HepG2 (cell line): ENCODE measurements around the gene TBC1D30. TPM values are rescaled to one million over a fixed set of nuclear protein-coding genes. Genes with fewer than 3 reads are reported as not detected.

Source experiments
- ATAC-seq: fragments of 200-7000 bp; cut with Tn5 transposase; 3 replicates; pipeline ENCODE4 v1.9.1; 2020; ENCODE audit warnings: mild to moderate bottlenecking, moderate library complexity
- BruUV-seq: library from RNA; stranded (reverse); fragments of 400-500 nt; replicated peaks from 2 replicates; lab custom pipeline; 2021; lab: Mats Ljungman, UMichigan
- CTCF ChIA-PET: fragments of 300-600 bp; formaldehyde crosslinking; extraction: SDS; loops from one replicate; lab custom pipeline; 2021; ENCODE audit warnings: low total read pairs, inconsistent platforms, low intra/inter-chr PET ratio; lab: Yijun Ruan, JAX
- POLR2A ChIA-PET: fragments of 350-600 bp; sonication (Branson Sonifier 250); formaldehyde crosslinking; loops from one replicate; lab custom pipeline; 2020; ENCODE audit warnings: antibody characterized with exemption, inconsistent platforms; lab: Yijun Ruan, JAX
- DNase-seq: peaks from one replicate; pipeline ENCODE4 v3.0.0-alpha.2; 2015; ENCODE audit warnings: low spot score
- FAIRE-seq: peaks from 3 replicates; lab custom pipeline; 2011; peaks lifted over from hg19 to GRCh38; lab: Jason Lieb, UNC
- H2AFZ ChIP-seq: one replicate; pipeline ENCODE4 v1.6.1; 2011; ENCODE audit warnings: low read length, inconsistent platforms
- H3K27ac ChIP-seq: fragments of 300-600 bp; 3 replicates; pipeline ENCODE4 v1.8.0; 2011; ENCODE audit warnings: mixed run types, mild to moderate bottlenecking, mixed read lengths, low read length, inconsistent platforms; ENCODE audit not compliant: insufficient read depth; ENCODE audit errors: extremely low read length
- H3K27me3 ChIP-seq, 2 experiments: fragments of 200-600 bp in 1 of 2; 2 replicates in 1 of 2; 3 replicates in 1 of 2; pipeline versions ENCODE4 v1.6.0 to v1.8.0; 2011; ENCODE audit warnings: low read length in 2 of 2, mild to moderate bottlenecking in 2 of 2, moderate library complexity in 2 of 2, inconsistent platforms in 1 of 2; ENCODE audit not compliant: insufficient read depth in 2 of 2, control insufficient read depth in 1 of 2
- H3K36me3 ChIP-seq, 2 experiments: fragments of 200-600 bp in 1 of 2; replicated peaks in 1 of 2; 2 replicates in 1 of 2; 3 replicates in 1 of 2; pipeline versions ENCODE4 v1.5.1 to v1.8.0; 2011; ENCODE audit warnings: low read length in 2 of 2, inconsistent platforms in 1 of 2; ENCODE audit not compliant: insufficient read depth in 2 of 2, control insufficient read depth in 1 of 2
- H3K4me1 ChIP-seq: 2 replicates; pipeline ENCODE4 v1.5.1; 2012; ENCODE audit warnings: low read length, inconsistent platforms; ENCODE audit not compliant: insufficient read depth
- H3K4me2 ChIP-seq: 2 replicates; pipeline ENCODE4 v1.6.0; 2011; ENCODE audit warnings: low read depth, low read length, inconsistent platforms
- H3K4me3 ChIP-seq, 3 experiments: fragments of 200-600 bp in 1 of 3; sonication (generic), shearing (Covaris generic) in 1 of 3; replicated peaks in 1 of 3; 2 replicates each; pipeline ENCODE4 v1.5.1; 2011 to 2016; ENCODE audit warnings: low read length in 3 of 3, inconsistent platforms in 2 of 3, low read depth in 2 of 3, mild to moderate bottlenecking in 2 of 3, control low read depth in 1 of 3, mixed read lengths in 1 of 3; ENCODE audit not compliant: insufficient read depth in 1 of 3
- H3K79me2 ChIP-seq: one replicate; pipeline ENCODE4 v1.6.1; 2011; ENCODE audit warnings: low read length, inconsistent platforms; ENCODE audit not compliant: insufficient read depth
- H3K9ac ChIP-seq: 2 replicates; pipeline ENCODE4 v1.6.0; 2011; ENCODE audit warnings: mild to moderate bottlenecking, low read depth, low read length, inconsistent platforms; ENCODE audit not compliant: insufficient read depth
- H3K9me3 ChIP-seq: 2 replicates; pipeline ENCODE4 v1.5.1; 2012; ENCODE audit warnings: mild to moderate bottlenecking, low read length
- H4K20me1 ChIP-seq: 2 replicates; pipeline ENCODE4 v1.6.0; 2011; ENCODE audit warnings: inconsistent platforms, mild to moderate bottlenecking, low read length, moderate library complexity; ENCODE audit not compliant: insufficient read depth
- ATF3 ChIP-seq: sonication (generic); formaldehyde crosslinking; IDR thresholded peaks from 2 replicates; pipeline ENCODE4 v1.4.0; 2020; ENCODE audit warnings: missing genetic modification reagents
- ATF6 ChIP-seq: sonication (generic); formaldehyde crosslinking; conservative IDR thresholded peaks from 2 replicates; pipeline ENCODE4 v1.4.0; 2020; ENCODE audit warnings: missing genetic modification reagents
- BRF2 ChIP-seq: sonication (generic); formaldehyde crosslinking; IDR thresholded peaks from 2 replicates; pipeline ENCODE4 v1.8.1; 2022; ENCODE audit warnings: mild to moderate bottlenecking, missing genetic modification reagents
- GATA4 ChIP-seq: sonication (generic); IDR thresholded peaks from 2 replicates; pipeline ENCODE4 v1.6.1; 2016; ENCODE audit warnings: antibody characterized with exemption, low read depth, borderline replicate concordance
- SIX1 ChIP-seq: sonication (generic); formaldehyde crosslinking; IDR thresholded peaks from 2 replicates; pipeline ENCODE4 v1.4.0; 2020; ENCODE audit warnings: missing genetic modification reagents, borderline replicate concordance
- SMYD3 ChIP-seq: sonication (generic); formaldehyde crosslinking; IDR thresholded peaks from 2 replicates; pipeline ENCODE4 v1.8.1; 2023; ENCODE audit warnings: mild to moderate bottlenecking, missing genetic modification reagents
- ZBTB2 ChIP-seq: sonication (generic); formaldehyde crosslinking; IDR thresholded peaks from 2 replicates; pipeline ENCODE4 v1.8.0; 2022; ENCODE audit warnings: low read depth, missing genetic modification reagents
- ZBTB42 ChIP-seq: sonication (generic); formaldehyde crosslinking; IDR thresholded peaks from 2 replicates; pipeline ENCODE4 v1.5.0; 2020; ENCODE audit warnings: mild to moderate bottlenecking, missing genetic modification reagents
- ZNF121 ChIP-seq: sonication (generic); formaldehyde crosslinking; IDR thresholded peaks from 2 replicates; pipeline ENCODE4 v1.5.0; 2020; ENCODE audit warnings: mild to moderate bottlenecking, missing genetic modification reagents
- ZNF354B ChIP-seq: sonication (generic); formaldehyde crosslinking; IDR thresholded peaks from 2 replicates; pipeline ENCODE4 v1.8.0; 2022; ENCODE audit warnings: mild to moderate bottlenecking, missing genetic modification reagents
- ZNF639 ChIP-seq: conservative IDR thresholded peaks from 2 replicates; pipeline ENCODE4 v1.6.1; 2018; ENCODE audit warnings: missing genetic modification reagents
- ZNF761 ChIP-seq: sonication (generic); formaldehyde crosslinking; conservative IDR thresholded peaks from 2 replicates; pipeline ENCODE4 v1.4.0; 2020; ENCODE audit warnings: mild to moderate bottlenecking, missing genetic modification reagents
- ZNF776 ChIP-seq: sonication (generic); formaldehyde crosslinking; IDR thresholded peaks from 2 replicates; pipeline ENCODE4 v1.4.0; 2020; ENCODE audit warnings: mild to moderate bottlenecking, missing genetic modification reagents
- WGBS: methylation state at CpG from one replicate; pipeline ENCODE4 v1.1.6; 2017; ENCODE audit warnings: low lambda C conversion rate; 5-methylcytosine and 5-hydroxymethylcytosine counted together
- in situ Hi-C: cut with HindIII; loops from 2 replicates; pipeline ENCODE4 v1.10.0; 2017; ENCODE audit warnings: low pct_unique_long_range_greater_than_20kb; ENCODE audit not compliant: extremely low pct_ligation_motif_present
- intact Hi-C: fragments of 100-400 bp; cut with micrococcal nuclease; formaldehyde crosslinking; loops from one replicate; pipeline ENCODE4 v1.10.0; 2022; ENCODE audit not compliant: unreplicated experiment
- polyA plus RNA-seq, 8 experiments: library from polyadenylated mRNA; depleted of rRNA in 3 of 8; stranded (reverse) in 7 of 8; unstranded in 1 of 8; fragments of >200 nt; fragmentation: Illumina TruSeq in 4 of 8; extraction: Trizol in 4 of 8; gene quantifications; 2 replicates each; pipeline versions ENCODE4 v1.2.1 to v1.2.3, GENCODE V29; 2011 to 2016; ENCODE audit warnings: low read depth in 4 of 8, missing spikeins in 1 of 8, mixed read lengths in 1 of 8; ENCODE audit not compliant: insufficient read depth in 1 of 8
- total RNA-seq, 5 experiments: library from RNA; depleted of rRNA; stranded (reverse); fragments of >200 nt; fragmentation: Illumina TruSeq; extraction: Trizol; gene quantifications; 2 replicates each; pipeline ENCODE4 v1.2.3, GENCODE V29; 2016; ENCODE audit warnings: low read depth in 1 of 5

Gene TBC1D30
- total and polyA plus RNA-seq, 2 of the 13 experiments (the other 11 are each of a cell fraction or from before 2014, with no cell fraction given): 0.42 to 0.67 TPM

- Histone ChIP-seq H4K20me1 (no peaks in the 10 kb centered on the region), H3K4me1 (no peaks in the 10 kb centered on the region), H3K9ac (no peak overlapping the region), H3K27me3 (no peaks in the 10 kb centered on the region), H3K4me2 (no peak overlapping the region), H3K27ac (no peak overlapping the region), H2AFZ (no peak overlapping the region), H3K36me3 (no peaks in the 10 kb centered on the region), H3K79me2 (no peaks in the 10 kb centered on the region), H3K9me3 (no peaks in the 10 kb centered on the region), H3K4me3 (no peak overlapping the region)
- no peak for ATAC-seq
- no peak for DNase-seq
- in situ Hi-C loops (no loop called here), intact Hi-C loops (no loop called here)
- 62% methylated on average over 8 of the region's 8 CpGs for WGBS
- BruUV-seq: no TSS peak
- no peak for TF ChIP-seq ZNF354B (CRISPR knock-in tag)
- ChIA-PET POLR2A (no interaction called here), CTCF (no interaction called here)
- no peak for FAIRE-seq
These were observed 13.0 kb downstream of the TBC1D30 start for GRCh38 chr12:64837427-64837826.

- Histone ChIP-seq H3K4me3 (no peak overlapping the region), H3K27ac (no peak overlapping the region), H3K9me3 (no peaks in the 10 kb centered on the region), H4K20me1 (no peaks in the 10 kb centered on the region), H3K27me3 (no peaks in the 10 kb centered on the region), H3K9ac (no peak overlapping the region), H3K4me1 (no peaks in the 10 kb centered on the region), H3K36me3 (no peaks in the 10 kb centered on the region), H2AFZ (no peak overlapping the region), H3K79me2 (no peaks in the 10 kb centered on the region), H3K4me2 (no peak overlapping the region)
- ATAC-seq (no peak), DNase-seq (no peak), FAIRE-seq (no peak)
- no TSS peak for BruUV-seq
- in situ Hi-C loops (no loop called here), intact Hi-C loops (no loop called here)
- POLR2A ChIA-PET: no interaction called here
- CTCF ChIA-PET: no interaction called here
- TF ChIP-seq GATA4: no peak
- TF ChIP-seq ZNF776: no peak
- TF ChIP-seq ZNF639 (CRISPR knock-in tag): no peak
- TF ChIP-seq SMYD3 (CRISPR knock-in tag): no peak
- no peak for TF ChIP-seq ZNF761
- TF ChIP-seq ZBTB2 (CRISPR knock-in tag): no peak
- no peak for TF ChIP-seq ATF3 (CRISPR knock-in tag)
- TF ChIP-seq BRF2 (CRISPR knock-in tag): no peak
- TF ChIP-seq SIX1 (CRISPR knock-in tag): no peak
- TF ChIP-seq ATF6 (CRISPR knock-in tag): no peak
- TF ChIP-seq ZBTB42 (CRISPR knock-in tag): no peak
- TF ChIP-seq ZNF121 (CRISPR knock-in tag): no peak
These were observed 15.7 kb downstream of the TBC1D30 start for GRCh38 chr12:64840119-64840518.
